Esophagus squamous epithelium (tissue), 4 donors: Measurements from ENCODE around the gene LDLRAP1.

Source experiments
- POLR2A ChIP-seq, 4 donors: fragments of 450-650 bp; IDR thresholded peaks; one replicate each; pipeline ENCODE4 v1.6.1; 2017; ENCODE audit warnings: antibody characterized with exemption in 4 of 4, mild to moderate bottlenecking in 4 of 4, moderate library complexity in 3 of 4
- TF ChIP-seq, protein P1 (sequence below), 6 experiments: fragments of 450-650 bp in 4 of 6; fragments of 200-600 bp in 2 of 6; sonication (generic) in 2 of 6; IDR thresholded peaks; one replicate each; pipeline ENCODE4 v1.5.1; 2016 to 2019; ENCODE audit warnings: antibody characterized with exemption in 6 of 6, mild to moderate bottlenecking in 4 of 6, moderate library complexity in 4 of 6

DNA sequence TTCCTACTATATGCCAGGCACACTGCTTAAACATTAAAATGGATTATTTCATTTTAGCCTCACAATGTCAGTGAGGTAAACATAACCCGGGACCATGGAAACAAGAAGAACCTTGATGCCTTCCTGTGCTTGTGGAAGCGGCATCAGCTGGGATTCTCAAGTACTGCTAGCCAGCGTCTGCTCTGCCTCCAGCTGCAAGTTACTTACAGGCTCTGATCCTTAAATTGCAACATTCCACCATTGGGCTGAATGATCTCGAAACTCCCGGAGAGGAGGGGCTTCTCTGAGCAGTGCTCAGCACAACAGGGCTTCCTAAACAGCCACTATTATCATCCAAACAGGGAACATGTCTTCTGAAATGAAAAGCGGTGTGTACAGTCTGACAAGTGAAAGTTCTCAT is 66.5 kb downstream of the LDLRAP1 start:
- TF ChIP-seq, protein P1, sequence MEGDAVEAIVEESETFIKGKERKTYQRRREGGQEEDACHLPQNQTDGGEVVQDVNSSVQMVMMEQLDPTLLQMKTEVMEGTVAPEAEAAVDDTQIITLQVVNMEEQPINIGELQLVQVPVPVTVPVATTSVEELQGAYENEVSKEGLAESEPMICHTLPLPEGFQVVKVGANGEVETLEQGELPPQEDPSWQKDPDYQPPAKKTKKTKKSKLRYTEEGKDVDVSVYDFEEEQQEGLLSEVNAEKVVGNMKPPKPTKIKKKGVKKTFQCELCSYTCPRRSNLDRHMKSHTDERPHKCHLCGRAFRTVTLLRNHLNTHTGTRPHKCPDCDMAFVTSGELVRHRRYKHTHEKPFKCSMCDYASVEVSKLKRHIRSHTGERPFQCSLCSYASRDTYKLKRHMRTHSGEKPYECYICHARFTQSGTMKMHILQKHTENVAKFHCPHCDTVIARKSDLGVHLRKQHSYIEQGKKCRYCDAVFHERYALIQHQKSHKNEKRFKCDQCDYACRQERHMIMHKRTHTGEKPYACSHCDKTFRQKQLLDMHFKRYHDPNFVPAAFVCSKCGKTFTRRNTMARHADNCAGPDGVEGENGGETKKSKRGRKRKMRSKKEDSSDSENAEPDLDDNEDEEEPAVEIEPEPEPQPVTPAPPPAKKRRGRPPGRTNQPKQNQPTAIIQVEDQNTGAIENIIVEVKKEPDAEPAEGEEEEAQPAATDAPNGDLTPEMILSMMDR (IDR thresholded peaks at IDR 0.05): no peak
- TF ChIP-seq POLR2A (IDR thresholded peaks at IDR 0.05): no peak
